ENCODE measurements around the gene GABBR1. TPM values are rescaled to one million over a fixed set of nuclear protein-coding genes. Genes with fewer than 3 reads are reported as not detected.

The GABBR1 gene
- total and polyA plus RNA-seq, 2 donors (not counting 3 experiments of a cell fraction or from before 2014, with no cell fraction given): 43.6 to 50.8 TPM

DNA sequence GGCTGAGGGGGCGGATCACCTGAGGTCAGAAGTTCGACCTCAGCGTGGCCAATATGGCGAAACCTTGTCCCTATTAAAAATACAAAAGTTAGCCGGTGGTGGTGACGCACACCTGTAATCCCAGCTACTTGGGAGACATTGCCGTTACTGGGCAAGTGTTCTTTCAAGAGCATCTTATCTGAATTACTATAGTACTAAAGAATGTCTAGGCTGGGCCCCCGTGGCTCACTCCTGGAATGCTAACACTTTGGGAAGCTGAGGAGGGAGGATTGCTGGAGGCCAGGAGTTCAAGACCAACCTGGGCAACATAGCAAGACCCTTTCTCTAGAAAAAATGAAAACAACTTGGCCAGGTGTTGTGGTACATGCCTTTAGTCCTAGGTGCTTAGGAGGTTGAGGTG is 48.8 kb upstream of the GABBR1 start:
- H4K20me1 ChIP-seq (replicated peaks; ENCODE audit: control insufficient read depth, extremely low read depth, insufficient read depth, low read length): no peaks in the 10 kb centered on the region
- CTCF ChIA-PET: interaction anchor here (5.0 kb wide), 1 partner anchor 28 kb away, joined by 19 read pairs; no protein-coding TSS in a partner anchor
- no peak overlapping the region for H2AFZ ChIP-seq (ENCODE audit: low read depth, low read length)
- H3K36me3 ChIP-seq (ENCODE audit: control insufficient read depth in 2 of 2, extremely low read depth in 1 of 2, insufficient read depth in 2 of 2, low read length in 2 of 2): no peaks in the 10 kb centered on the region
- no peak overlapping the region for H3K4me3 ChIP-seq (replicated peaks in 1 of 3; ENCODE audit: insufficient read depth in 1 of 3, low read depth in 1 of 3, low read length in 3 of 3)
- FAIRE-seq: no peak
- dilution Hi-C loops (cut with MboI; ENCODE audit: extremely low pct_ligation_motif_present, low sequenced_read_pairs): no loop called here
- POLR2A ChIA-PET: no interaction called here
- H3K27me3 ChIP-seq (ENCODE audit: control insufficient read depth in 2 of 2, insufficient read depth in 2 of 2, low read length in 2 of 2): peaks cover 0 to 8% of the 10 kb centered on the region in 2 experiments
- no peak for TF ChIP-seq GATA2 (IDR thresholded peaks at IDR 0.05; ENCODE audit: insufficient read depth, insufficient read length, low read depth, low read length)
- TF ChIP-seq, protein P1, sequence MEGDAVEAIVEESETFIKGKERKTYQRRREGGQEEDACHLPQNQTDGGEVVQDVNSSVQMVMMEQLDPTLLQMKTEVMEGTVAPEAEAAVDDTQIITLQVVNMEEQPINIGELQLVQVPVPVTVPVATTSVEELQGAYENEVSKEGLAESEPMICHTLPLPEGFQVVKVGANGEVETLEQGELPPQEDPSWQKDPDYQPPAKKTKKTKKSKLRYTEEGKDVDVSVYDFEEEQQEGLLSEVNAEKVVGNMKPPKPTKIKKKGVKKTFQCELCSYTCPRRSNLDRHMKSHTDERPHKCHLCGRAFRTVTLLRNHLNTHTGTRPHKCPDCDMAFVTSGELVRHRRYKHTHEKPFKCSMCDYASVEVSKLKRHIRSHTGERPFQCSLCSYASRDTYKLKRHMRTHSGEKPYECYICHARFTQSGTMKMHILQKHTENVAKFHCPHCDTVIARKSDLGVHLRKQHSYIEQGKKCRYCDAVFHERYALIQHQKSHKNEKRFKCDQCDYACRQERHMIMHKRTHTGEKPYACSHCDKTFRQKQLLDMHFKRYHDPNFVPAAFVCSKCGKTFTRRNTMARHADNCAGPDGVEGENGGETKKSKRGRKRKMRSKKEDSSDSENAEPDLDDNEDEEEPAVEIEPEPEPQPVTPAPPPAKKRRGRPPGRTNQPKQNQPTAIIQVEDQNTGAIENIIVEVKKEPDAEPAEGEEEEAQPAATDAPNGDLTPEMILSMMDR (IDR thresholded peaks at IDR 0.05; ENCODE audit: extremely low read depth in 1 of 2, insufficient read depth in 1 of 2, low read depth in 1 of 2, low read length in 2 of 2): no peak
- TF ChIP-seq, protein P2, sequence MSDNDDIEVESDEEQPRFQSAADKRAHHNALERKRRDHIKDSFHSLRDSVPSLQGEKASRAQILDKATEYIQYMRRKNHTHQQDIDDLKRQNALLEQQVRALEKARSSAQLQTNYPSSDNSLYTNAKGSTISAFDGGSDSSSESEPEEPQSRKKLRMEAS (IDR thresholded peaks at IDR 0.05; ENCODE audit: insufficient read depth, insufficient read length): no peak
- TF ChIP-seq EZH2 (IDR thresholded peaks at IDR 0.05; ENCODE audit: borderline replicate concordance, low read depth, low read length, severe bottlenecking): no peak
- no peak for TF ChIP-seq JUN (IDR thresholded peaks at IDR 0.05; ENCODE audit: borderline replicate concordance, insufficient read depth, insufficient read length, low read depth)
- TF ChIP-seq MYC (IDR thresholded peaks at IDR 0.05; ENCODE audit: low read depth, low read length): no peak
- no peak for TF ChIP-seq FOS (IDR thresholded peaks at IDR 0.05; ENCODE audit: borderline replicate concordance, insufficient read depth, low read length)
- no peak for TF ChIP-seq POLR2AphosphoS5 (IDR thresholded peaks at IDR 0.05; ENCODE audit: insufficient read depth, low read depth, low read length)
- TF ChIP-seq POLR2A (IDR thresholded peaks at IDR 0.05; ENCODE audit: low read depth, low read length): no peak
- BruUV-seq (replicated peaks): no TSS peak
- H3K9ac ChIP-seq (replicated peaks; ENCODE audit: extremely low read depth, insufficient read depth, low read length): no peak overlapping the region
- intact Hi-C loops (cut with micrococcal nuclease): no loop called here
- H3K27ac ChIP-seq (ENCODE audit: insufficient read depth, low read depth, low read length): no peak overlapping the region
- H3K79me2 ChIP-seq (ENCODE audit: control insufficient read depth, insufficient read depth, low read length): no peaks in the 10 kb centered on the region
- no peak for DNase-seq (ENCODE audit: low read depth, low spot score)
- H3K4me2 ChIP-seq (ENCODE audit: insufficient read depth, low read length): no peak overlapping the region
- no peaks in the 10 kb centered on the region for H3K9me1 ChIP-seq (replicated peaks; ENCODE audit: control insufficient read depth, extremely low read depth, insufficient read depth, low read length)
- no peaks in the 10 kb centered on the region for H3K4me1 ChIP-seq (ENCODE audit: control insufficient read depth, extremely low read depth, insufficient read depth, low read length)
- H3K9me3 ChIP-seq (replicated peaks; ENCODE audit: control insufficient read depth, insufficient read depth, low read length): no peaks in the 10 kb centered on the region

All from endothelial cell of umbilical vein (primary cell).